ENCODE data around the gene PLOD2. TPM values are rescaled to one million over a fixed set of nuclear protein-coding genes. Genes with fewer than 3 reads are reported as not detected.
"Not testable (repeated sequence)": the region's sequence is repeated elsewhere in the genome, so short reads cannot be mapped to it uniquely, and the experiment has no call there.

The PLOD2 gene
- total RNA-seq, 2 experiments from 2014 or later, result 0.20 to 1.2 TPM

- Mint-ChIP-seq H3K27ac (no peak overlapping the region), H3K27me3 (no peaks in the 10 kb centered on the region), H3K9me3 (ENCODE audit: low read depth) (no peaks in the 10 kb centered on the region), H3K4me3 (no peak overlapping the region), H3K4me1 (no peaks in the 10 kb centered on the region), H3K36me3 (no peaks in the 10 kb centered on the region)
- DNase-seq (no peak), ATAC-seq (no peak)
- CTCF ChIA-PET, result no interaction called here
Measured at GRCh38 chr3:146124126-146124801, 36.7 kb downstream of the PLOD2 start.

- DNase-seq, result no peak
- no peak for ATAC-seq
- H3K36me3 Mint-ChIP-seq, result no peaks in the 10 kb centered on the region
- H3K4me1 Mint-ChIP-seq, result no peaks in the 10 kb centered on the region
- H3K27me3 Mint-ChIP-seq, result no peaks in the 10 kb centered on the region
- no peak overlapping the region for H3K27ac Mint-ChIP-seq
- H3K4me3 Mint-ChIP-seq, result no peak overlapping the region
- CTCF ChIA-PET, result interaction anchor here (0.7 kb wide), 1 partner anchor 152 kb away, joined by 3 read pairs; no protein-coding TSS in a partner anchor
- peaks cover 8% of the 10 kb centered on the region for H3K9me3 Mint-ChIP-seq (ENCODE audit: low read depth)
Measured at GRCh38 chr3:146117406-146118285, 43.3 kb downstream of the PLOD2 start.

- no peak for DNase-seq
- H3K27ac Mint-ChIP-seq, result no peak overlapping the region
- peaks cover 10% of the 10 kb centered on the region for H3K9me3 Mint-ChIP-seq (ENCODE audit: low read depth)
- no peaks in the 10 kb centered on the region for H3K36me3 Mint-ChIP-seq
- ATAC-seq, result no peak
- no peaks in the 10 kb centered on the region for H3K27me3 Mint-ChIP-seq
- CTCF ChIA-PET, result no interaction called here
- H3K4me3 Mint-ChIP-seq, result no peak overlapping the region
- no peaks in the 10 kb centered on the region for H3K4me1 Mint-ChIP-seq
Measured at GRCh38 chr3:146115619-146116018, 45.4 kb downstream of the PLOD2 start.

- CTCF ChIA-PET, H3K27ac Mint-ChIP-seq, H3K36me3 Mint-ChIP-seq, H3K27me3 Mint-ChIP-seq, H3K4me1 Mint-ChIP-seq, ATAC-seq, DNase-seq, H3K4me3 Mint-ChIP-seq: not testable (repeated sequence)
- H3K9me3 Mint-ChIP-seq (ENCODE audit: low read depth), result peaks cover 10% of the 10 kb centered on the region
Measured at GRCh38 chr3:146113804-146114203, 47.2 kb downstream of the PLOD2 start.

GRCh38 chr3:146111337-146111736 is 49.6 kb downstream of the PLOD2 start:
- peaks cover 10% of the 10 kb centered on the region for H3K9me3 Mint-ChIP-seq (ENCODE audit: low read depth)
- DNase-seq (no peak), ATAC-seq (no peak)
- CTCF ChIA-PET, result no interaction called here
- H3K27ac Mint-ChIP-seq, result no peak overlapping the region
- no peak overlapping the region for H3K4me3 Mint-ChIP-seq
- H3K27me3 Mint-ChIP-seq, result no peaks in the 10 kb centered on the region
- H3K4me1 Mint-ChIP-seq, result no peaks in the 10 kb centered on the region
- H3K36me3 Mint-ChIP-seq, result no peaks in the 10 kb centered on the region

- no peaks in the 10 kb centered on the region for H3K36me3 Mint-ChIP-seq
- CTCF ChIA-PET, result no interaction called here
- H3K27ac Mint-ChIP-seq, result no peak overlapping the region
- ATAC-seq (no peak), DNase-seq (no peak)
- no peaks in the 10 kb centered on the region for H3K27me3 Mint-ChIP-seq
- H3K4me1 Mint-ChIP-seq, result no peaks in the 10 kb centered on the region
- no peak overlapping the region for H3K4me3 Mint-ChIP-seq
- peaks cover 7% of the 10 kb centered on the region for H3K9me3 Mint-ChIP-seq (ENCODE audit: low read depth)
Measured at GRCh38 chr3:146110161-146110560, 50.8 kb downstream of the PLOD2 start.

GRCh38 chr3:146106986-146107385 is 54.0 kb downstream of the PLOD2 start:
- CTCF ChIA-PET, result no interaction called here
- no peak overlapping the region for H3K27ac Mint-ChIP-seq
- H3K36me3 Mint-ChIP-seq, result no peaks in the 10 kb centered on the region
- peaks cover 2% of the 10 kb centered on the region for H3K9me3 Mint-ChIP-seq (ENCODE audit: low read depth)
- ATAC-seq (no peak), DNase-seq (no peak)
- no peaks in the 10 kb centered on the region for H3K4me1 Mint-ChIP-seq
- no peak overlapping the region for H3K4me3 Mint-ChIP-seq
- H3K27me3 Mint-ChIP-seq, result no peaks in the 10 kb centered on the region

- Mint-ChIP-seq H3K27me3 (no peaks in the 10 kb centered on the region), H3K9me3 (ENCODE audit: low read depth) (no peaks in the 10 kb centered on the region), H3K4me1 (no peaks in the 10 kb centered on the region)
Measured at GRCh38 chr3:146104068-146104467, 56.9 kb downstream of the PLOD2 start.

GRCh38 chr3:146102885-146103284 is 58.1 kb downstream of the PLOD2 start:
- H3K27me3 Mint-ChIP-seq, result no peaks in the 10 kb centered on the region
- H3K9me3 Mint-ChIP-seq (ENCODE audit: low read depth), result no peaks in the 10 kb centered on the region
- H3K4me3 Mint-ChIP-seq, result no peak overlapping the region
- H3K36me3 Mint-ChIP-seq, result no peaks in the 10 kb centered on the region
- no peak for DNase-seq
- no peak for ATAC-seq
- H3K27ac Mint-ChIP-seq, result no peak overlapping the region
- no peaks in the 10 kb centered on the region for H3K4me1 Mint-ChIP-seq
- CTCF ChIA-PET, result no interaction called here

More at GRCh38 chr3:146104068-146104467, 56.9 kb downstream of the PLOD2 start:
- CTCF ChIA-PET, result no interaction called here
- Mint-ChIP-seq H3K27ac (no peak overlapping the region), H3K36me3 (no peaks in the 10 kb centered on the region), H3K4me3 (no peak overlapping the region)
- ATAC-seq (no peak), DNase-seq (no peak)

- Mint-ChIP-seq H3K4me3 (no peak overlapping the region), H3K27me3 (no peaks in the 10 kb centered on the region), H3K4me1 (no peaks in the 10 kb centered on the region), H3K27ac (no peak overlapping the region), H3K9me3 (ENCODE audit: low read depth) (no peaks in the 10 kb centered on the region), H3K36me3 (no peaks in the 10 kb centered on the region)
- CTCF ChIA-PET, result no interaction called here
- ATAC-seq (no peak), DNase-seq (no peak)
Measured at GRCh38 chr3:146101538-146101937, 59.4 kb downstream of the PLOD2 start.

- no peaks in the 10 kb centered on the region for H3K36me3 Mint-ChIP-seq
- CTCF ChIA-PET, result no interaction called here
- no peak for ATAC-seq
- no peak overlapping the region for H3K4me3 Mint-ChIP-seq
- H3K27me3 Mint-ChIP-seq, result no peaks in the 10 kb centered on the region
- DNase-seq, result no peak
- H3K4me1 Mint-ChIP-seq, result no peaks in the 10 kb centered on the region
- no peaks in the 10 kb centered on the region for H3K9me3 Mint-ChIP-seq (ENCODE audit: low read depth)
- no peak overlapping the region for H3K27ac Mint-ChIP-seq
Measured at GRCh38 chr3:146100825-146101444, 60.0 kb downstream of the PLOD2 start.

GRCh38 chr3:146100180-146100579 is 60.8 kb downstream of the PLOD2 start:
- no peak for DNase-seq
- Mint-ChIP-seq H3K4me3 (no peak overlapping the region), H3K4me1 (no peaks in the 10 kb centered on the region), H3K9me3 (ENCODE audit: low read depth) (no peaks in the 10 kb centered on the region), H3K27me3 (no peaks in the 10 kb centered on the region), H3K36me3 (no peaks in the 10 kb centered on the region), H3K27ac (no peak overlapping the region)
- ATAC-seq, result no peak
- CTCF ChIA-PET, result no interaction called here

- Mint-ChIP-seq H3K27ac (no peak overlapping the region), H3K4me3 (no peak overlapping the region), H3K36me3 (no peaks in the 10 kb centered on the region), H3K4me1 (no peaks in the 10 kb centered on the region), H3K27me3 (no peaks in the 10 kb centered on the region), H3K9me3 (ENCODE audit: low read depth) (no peaks in the 10 kb centered on the region)
- DNase-seq, result no peak
- no peak for ATAC-seq
- CTCF ChIA-PET, result no interaction called here
Measured at GRCh38 chr3:146099316-146099715, 61.7 kb downstream of the PLOD2 start.

GRCh38 chr3:146093896-146094295 is 67.1 kb downstream of the PLOD2 start:
- DNase-seq, result no peak
- no peaks in the 10 kb centered on the region for H3K9me3 Mint-ChIP-seq (ENCODE audit: low read depth)
- CTCF ChIA-PET, result no interaction called here
- H3K4me1 Mint-ChIP-seq, result no peaks in the 10 kb centered on the region
- no peak overlapping the region for H3K27ac Mint-ChIP-seq
- no peak overlapping the region for H3K4me3 Mint-ChIP-seq
- H3K27me3 Mint-ChIP-seq, result no peaks in the 10 kb centered on the region
- no peak for ATAC-seq
- H3K36me3 Mint-ChIP-seq, result no peaks in the 10 kb centered on the region
